Activated CD4-positive, CD25-positive, alpha-beta regulatory T cell treated with anti-CD3 and anti-CD28 coated beads, Interleukin-2, amount 50 U/mL, for 72 hours (primary cell): ENCODE measurements around the gene THOP1.

ENCODE experiments used
- DNase-seq: peaks from one replicate; pipeline ENCODE4 v3.0.0; 2021

THOP1 gene

DNA sequence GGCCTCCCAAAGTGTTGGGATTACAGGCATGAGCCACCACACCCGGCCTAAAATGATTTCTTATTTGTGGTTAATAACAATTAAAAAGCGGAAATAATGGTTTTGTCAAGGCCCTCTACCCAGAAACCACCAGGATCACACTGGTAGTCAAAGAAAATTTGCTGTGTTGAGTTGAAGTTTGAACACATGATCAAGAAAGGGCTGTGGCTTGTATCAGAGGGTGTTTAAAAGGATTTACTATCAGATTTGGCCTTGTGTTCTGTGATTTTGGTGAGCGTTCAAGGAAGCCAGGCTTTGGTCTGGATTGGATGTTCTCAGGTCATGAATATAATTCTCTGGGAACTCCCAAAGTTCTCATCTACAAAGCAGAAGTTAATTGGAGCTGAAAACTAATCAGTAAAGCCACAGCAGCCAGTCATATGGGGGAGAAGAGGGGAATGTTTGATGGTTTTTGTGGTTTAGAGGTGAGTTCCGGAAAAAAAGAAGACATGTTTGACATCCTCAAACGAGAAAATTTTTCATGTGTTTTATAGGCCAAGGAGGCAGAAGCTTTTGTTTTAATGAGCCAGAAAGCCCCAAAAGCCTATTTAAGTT, 71.3 kb downstream of the THOP1 start:
- DNase-seq: no peak

DNA sequence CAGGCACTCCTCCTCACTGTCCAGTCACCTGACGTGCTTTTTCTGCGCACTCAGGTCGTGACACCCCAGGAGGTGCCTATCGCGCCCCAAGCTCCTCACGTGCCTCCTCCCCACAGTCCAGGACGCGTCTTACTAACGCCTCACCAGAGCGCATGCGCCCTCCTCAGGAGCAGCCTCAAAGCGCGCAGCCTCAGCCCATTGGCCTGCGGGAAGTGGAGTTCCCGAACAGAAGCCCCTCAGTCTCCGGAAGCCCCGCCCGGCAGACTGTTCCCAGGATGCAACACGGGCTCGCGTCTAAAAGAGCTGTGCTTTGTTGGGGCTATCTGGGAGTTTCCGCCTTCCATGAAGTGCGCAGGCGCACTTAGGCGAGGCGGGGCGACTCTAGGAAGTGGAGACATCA, 73.6 kb downstream of the THOP1 start:
- DNase-seq: no peak

GRCh38 chr19:2863816-2864215, 78.5 kb downstream of the THOP1 start:
- DNase-seq: no peak
